SK-N-DZ (cell line): ENCODE measurements around the gene CEP85L. TPM values are rescaled to one million over a fixed set of nuclear protein-coding genes. Genes with fewer than 3 reads are reported as not detected.

ENCODE experiments used
- DNase-seq: peaks from one replicate; pipeline ENCODE4 v3.0.0-alpha.2; 2015; ENCODE audit warnings: low spot score
- polyA plus RNA-seq, 2 experiments: library from polyadenylated mRNA; depleted of rRNA; stranded (reverse); fragments of >200 nt; gene quantifications; 2 replicates each; pipeline ENCODE4 v1.2.3, GENCODE V29; 2014

CEP85L gene
- polyA plus RNA-seq (2014; cell fraction: cytosol; rRNA removed) = 3.3 and 4.9 TPM in 2 replicates
- 3.5 and 4.1 TPM in 2 replicates for polyA plus RNA-seq (2014; cell fraction: nucleus; rRNA removed)

DNA sequence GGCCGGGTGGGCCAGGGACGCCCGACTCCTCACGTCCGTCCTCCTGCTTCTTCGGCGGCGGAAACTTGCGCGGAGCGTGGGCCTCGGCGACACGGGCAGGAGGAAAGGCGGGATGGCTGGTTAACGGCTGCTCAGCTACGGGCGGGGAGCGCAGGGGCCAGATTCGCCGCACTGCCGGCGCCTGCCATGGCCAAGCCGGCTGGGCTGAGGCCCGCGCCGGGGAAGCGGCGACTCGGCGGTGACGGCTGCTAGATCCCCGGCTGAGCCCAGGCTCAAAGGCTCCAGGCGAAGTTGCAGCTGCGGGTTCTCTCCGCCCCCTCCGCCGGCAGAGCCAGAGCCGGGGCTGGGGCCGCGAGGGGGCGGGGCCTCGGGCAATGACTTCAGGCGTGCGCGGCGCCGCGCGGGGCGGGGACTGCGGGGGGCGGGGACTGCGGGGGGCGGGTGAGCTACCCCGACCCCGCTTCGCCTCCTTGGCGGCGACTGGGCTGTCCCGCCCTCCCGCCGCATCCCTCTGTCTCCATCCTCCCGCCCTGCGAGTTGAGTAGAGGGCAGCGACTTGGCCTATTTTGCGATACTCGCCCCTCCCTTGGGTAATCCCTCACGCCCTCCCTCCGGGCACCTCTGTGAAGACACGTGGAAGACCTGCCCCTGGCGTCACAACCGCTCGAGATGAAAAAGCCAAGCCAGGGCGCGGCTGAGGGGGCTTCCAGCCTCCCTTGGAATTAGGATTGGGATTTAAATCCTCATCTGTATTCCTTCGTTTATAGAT is at the start of gene CEP85L:
CEP85L (minus strand) TSS at position 310 of the 769 bp plus-strand sequence. CDS start 322 bp downstream, outside the sequence.
- peak; percentile 96 for DNase-seq

DNA sequence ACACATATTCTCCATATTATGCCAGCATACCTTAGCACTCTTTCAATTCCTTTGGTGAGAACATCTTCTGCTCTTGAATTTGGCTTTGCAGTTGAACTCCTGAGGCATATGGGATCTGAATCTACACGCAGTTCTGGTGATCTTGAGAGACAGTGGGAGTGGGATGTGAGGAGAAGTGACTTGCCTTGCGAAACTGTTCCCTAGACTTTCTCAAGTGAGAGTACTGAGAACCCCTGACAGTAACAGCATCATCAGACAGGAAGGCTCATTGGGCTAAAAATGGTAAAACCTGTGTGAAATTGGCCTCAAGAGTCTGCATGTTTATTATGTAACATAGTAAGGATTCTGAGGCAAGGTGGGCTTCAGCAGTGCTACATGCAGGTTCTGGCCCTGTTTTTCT is 49.1 kb upstream of the CEP85L start:
- DNase-seq = no peak

DNA sequence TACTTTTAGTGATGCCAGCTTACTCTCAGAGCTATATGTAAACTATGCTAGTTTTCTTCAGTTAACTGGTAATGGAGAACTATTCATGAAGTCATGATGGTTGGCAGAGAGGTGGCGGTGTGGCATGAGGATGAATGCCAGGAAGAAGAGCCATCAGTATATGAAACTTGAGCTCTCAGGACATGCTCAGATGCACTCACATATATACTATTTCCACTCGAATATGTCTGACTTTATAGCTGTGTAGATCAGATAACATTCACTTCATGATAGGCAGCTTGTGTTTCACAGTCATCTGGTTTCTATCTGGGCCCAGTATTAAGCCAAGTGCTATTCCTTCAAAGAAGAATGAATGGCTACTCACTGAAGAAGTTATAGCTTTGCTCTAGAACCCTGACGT is 46.2 kb upstream of the CEP85L start:
- peak; percentile 70 for DNase-seq

DNA sequence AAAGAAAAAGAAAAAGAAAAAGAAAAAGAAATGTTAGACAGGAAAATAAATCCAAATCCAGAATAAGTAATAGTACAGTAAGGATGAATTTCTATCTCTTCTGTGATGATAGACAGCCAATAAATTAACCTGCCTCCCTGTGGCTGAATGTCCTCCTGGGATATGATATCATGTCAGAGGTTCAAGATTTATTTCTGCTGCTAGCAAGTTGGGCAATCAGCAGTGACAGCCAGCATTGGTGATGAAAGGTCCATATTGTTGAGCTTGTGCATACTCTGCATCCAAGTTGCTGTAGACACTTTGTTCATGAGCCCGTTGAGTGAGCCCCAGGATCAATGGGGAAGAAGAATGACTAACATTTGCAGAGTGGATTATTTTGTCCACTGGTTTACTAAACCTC is 44.9 kb upstream of the CEP85L start:
- no peak for DNase-seq

DNA sequence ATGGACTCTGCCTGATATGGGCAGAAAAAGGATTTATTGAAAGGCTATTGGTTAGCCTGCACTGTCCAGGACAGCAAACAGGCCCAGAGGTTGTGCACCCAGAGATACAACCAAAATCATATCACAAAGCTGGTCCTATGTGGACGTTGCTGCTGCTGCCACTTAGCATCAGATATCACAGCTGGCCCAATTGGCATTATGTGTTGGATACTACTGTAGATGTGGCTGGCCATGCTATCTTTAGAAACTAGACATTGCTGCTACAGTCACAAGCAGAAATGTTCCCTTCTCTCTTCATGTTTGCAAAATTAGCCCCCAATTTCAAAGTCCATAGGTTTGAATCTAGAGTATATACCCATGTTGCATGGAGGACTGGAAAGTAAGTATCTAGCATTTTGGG is 42.2 kb upstream of the CEP85L start:
- no peak for DNase-seq

DNA sequence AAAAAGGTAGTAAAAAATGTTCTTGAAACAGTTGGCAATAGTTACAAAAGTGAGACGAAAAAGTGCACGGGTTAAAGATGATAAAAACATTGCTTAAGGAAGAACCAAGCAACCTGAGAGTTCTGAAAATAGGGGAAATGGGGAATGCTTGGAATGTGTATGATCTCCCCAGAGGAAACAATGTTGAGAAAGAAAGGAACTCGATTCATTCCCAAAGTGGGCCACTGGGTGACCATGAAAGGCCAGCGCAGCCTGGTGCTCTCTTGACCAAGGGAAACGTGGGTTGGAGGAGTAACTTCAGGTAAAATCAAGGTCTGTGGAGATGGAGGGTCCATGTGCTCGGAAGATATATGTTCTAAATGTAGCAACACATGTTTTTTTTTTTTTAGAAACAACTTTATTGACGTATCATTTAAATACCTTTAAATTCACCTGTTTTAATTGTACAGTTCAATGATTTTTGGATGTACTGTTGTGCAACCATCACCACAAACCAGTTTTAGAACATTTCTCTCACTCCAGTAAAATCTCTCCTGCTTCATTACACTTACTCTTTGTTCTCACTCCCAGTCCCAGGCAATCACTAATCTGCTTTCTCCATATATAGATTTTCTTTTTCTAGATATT is 34.5 kb upstream of the CEP85L start:
- DNase-seq = no peak

DNA sequence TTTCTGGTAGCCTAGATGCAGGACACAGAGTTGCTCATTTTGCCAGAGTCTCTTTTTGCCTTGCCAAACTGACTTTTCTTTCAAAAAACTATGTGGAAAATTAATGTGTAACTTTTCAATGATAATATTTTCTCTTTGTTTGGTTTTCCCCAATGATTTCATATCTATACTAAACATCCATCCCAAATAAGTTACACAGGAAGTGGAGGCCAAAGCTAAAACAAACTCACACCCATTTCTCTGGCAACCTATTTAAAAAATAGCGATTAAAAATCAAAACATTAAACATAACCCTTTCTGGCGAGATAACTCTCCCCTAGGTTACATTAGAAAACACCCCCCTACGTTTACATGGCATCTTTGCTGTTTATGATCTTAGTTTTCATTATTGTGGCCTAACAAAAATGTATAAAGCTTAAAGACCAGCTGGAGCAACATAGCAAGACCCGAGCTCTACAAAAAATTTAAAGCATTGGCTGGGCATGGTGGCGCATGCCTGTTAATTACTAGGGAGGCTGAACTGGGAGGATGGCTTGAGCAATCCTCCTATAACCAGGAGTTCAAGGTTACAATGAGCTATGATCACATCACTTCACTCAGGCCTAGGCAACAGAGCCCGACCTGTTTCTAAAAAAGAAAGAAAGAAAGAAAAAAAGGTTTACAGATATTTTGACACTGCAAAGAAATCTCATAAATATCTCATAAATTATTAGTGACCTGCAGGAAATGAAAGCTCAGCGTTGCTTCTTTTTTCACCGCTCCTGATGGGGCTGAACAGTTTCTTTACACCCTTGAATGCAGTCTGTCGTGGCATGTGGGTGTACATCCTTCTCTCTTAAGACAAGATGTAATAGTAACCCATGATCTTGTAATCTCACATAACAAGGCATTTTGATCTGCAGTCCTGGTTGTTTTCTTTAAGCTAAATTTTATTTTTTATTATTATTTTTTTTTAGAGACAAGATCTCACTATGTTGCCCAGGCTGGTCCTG is 32.8 kb upstream of the CEP85L start:
- no peak for DNase-seq

DNA sequence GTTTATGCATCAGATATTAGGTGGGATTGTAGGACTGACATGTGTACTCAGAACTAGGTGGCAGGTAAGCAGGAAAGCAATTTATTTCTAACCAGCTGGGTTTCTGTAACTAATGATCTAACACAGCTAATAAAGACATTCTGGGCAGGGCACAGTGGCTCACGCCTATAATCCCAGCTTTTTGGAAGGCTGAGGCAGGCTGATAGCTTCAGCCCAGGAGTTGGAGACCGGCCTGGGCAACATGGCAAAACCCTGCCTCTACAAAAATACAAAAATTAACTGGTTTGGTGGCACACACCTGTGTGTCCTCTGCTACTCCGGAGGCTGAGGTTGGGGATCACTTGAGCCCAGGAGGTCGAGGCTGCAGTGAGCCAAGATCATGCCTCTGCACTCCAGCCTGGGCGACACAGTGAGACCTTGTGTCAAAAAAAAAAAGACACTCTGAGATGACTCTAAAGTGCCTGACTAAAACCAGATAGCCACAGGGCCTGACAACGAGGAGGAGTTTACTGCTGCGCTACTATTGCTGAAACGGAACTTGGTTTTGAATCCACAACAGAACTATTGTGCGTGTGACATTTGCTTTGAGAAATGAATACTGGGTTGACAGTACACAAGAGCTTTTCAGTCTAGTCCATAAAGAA is 29.2 kb upstream of the CEP85L start:
- DNase-seq = no peak

DNA sequence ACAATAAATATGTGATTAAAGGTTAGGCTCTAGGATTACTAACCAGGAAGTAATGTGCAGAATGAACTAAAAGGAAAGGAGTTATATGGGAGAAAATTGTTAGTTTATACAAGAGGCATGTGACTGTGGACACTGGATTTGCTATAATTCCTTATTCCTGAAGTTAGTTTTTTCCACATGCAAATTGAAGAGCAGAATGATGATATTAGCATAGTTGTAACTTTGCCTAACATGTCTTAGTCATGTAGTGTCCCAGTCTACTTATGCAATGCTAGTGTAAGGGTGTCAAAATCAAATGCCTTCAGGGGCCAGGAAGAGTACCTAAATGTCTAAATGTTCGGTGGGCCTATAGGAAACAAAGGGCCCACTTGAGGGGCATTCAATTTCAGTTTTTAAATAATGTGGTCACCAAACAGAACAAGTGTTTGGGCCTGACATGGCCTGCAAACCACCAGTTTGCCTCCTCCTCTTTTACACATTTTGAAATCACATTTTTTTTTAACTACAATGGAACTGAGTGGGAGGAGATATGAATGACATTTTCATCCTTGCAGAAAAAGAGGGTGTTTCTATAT is 28.0 kb upstream of the CEP85L start:
- DNase-seq = no peak

DNA sequence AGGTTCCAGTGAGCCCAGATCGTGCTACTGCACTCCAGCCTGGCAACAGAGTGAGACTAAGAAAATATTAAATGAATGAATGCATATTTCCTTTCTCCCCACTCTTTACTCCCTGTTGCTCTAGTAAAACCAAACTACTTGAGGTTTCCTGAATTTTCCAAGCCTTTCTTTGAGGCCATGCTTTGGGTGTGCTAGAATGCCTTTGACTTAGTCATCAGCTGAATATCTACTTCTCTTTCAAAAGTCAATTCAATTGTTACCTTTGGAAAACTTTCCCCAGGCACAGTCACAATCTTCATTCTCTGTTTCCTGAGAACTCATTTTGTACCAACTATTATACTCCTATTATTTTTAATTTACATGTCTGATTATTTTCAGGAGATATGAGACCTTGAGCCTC is 27.5 kb upstream of the CEP85L start:
- DNase-seq = no peak

DNA sequence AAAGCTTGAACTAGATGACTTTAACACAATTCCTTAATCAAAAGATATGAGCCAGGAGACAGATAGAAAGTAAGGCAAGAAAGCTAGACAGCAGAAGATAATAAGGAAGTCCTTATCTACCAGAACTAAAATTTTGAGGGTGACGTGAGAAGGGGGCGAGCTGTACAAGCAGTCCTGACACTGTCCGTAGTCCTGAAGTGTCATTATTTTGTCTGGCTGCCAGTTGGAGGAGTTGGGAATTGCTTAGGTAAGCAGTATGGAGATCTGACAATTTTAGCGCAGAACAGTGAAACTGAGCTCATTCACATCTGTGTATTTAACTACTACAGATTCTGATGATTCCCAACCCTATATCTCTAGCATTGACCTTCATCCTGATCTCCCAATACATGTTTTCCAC is 25.8 kb upstream of the CEP85L start:
- DNase-seq = no peak

DNA sequence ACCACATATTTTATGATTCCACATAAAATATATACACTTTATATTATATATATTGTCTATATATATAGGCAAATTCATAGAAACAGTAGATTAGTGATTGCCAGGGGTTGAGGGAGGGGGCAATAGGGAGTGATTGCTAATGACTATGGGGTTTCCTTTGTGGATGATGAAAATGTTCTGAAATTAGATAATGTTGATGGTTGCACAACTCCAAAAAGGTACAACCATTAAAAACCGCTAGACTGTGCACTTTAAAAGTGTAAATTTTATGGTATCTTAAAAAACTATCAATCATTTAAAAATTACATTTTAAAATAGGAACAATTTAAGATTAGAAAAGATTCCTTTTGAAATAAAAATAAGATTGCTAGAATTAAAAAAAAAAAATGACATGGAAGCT is 23.8 kb upstream of the CEP85L start:
- no peak for DNase-seq

DNA sequence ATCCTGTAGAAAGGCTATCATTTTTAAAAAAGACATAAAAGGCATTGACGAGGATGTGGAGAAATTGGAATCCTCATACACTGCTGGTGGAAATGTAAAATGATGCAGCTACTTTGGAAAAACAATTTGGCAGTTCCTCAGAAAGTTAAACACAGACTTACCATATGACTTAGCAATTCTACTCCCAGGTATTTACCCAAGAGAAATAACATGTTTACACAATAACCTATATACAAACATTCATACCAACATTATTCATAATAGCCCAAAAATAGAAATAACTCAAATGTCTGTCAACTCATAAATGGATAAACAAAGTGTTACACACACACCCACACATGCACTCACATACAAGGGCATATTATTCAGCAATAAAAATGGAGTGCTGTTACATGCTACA is 23.4 kb upstream of the CEP85L start:
- no peak for DNase-seq

DNA sequence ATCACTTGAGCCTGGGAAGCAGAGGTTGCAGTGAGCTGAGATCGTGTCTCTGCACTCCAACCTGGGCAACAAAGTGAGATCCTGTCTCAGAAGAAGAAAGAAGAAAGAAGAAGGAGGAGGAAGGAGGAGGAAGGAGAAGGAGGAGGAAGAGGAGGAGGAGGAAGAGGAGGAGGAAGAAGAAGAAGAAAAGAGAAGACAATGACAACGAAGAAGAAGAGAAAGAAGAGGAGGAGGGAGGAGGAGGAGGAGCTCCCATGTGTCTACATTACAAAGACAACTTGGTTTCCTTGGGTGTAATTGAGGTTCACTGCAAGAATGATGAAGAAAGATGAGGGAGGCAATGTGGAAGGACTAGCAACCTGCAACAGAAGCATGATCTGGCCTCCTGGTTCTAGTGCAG is 21.3 kb upstream of the CEP85L start:
- no peak for DNase-seq

DNA sequence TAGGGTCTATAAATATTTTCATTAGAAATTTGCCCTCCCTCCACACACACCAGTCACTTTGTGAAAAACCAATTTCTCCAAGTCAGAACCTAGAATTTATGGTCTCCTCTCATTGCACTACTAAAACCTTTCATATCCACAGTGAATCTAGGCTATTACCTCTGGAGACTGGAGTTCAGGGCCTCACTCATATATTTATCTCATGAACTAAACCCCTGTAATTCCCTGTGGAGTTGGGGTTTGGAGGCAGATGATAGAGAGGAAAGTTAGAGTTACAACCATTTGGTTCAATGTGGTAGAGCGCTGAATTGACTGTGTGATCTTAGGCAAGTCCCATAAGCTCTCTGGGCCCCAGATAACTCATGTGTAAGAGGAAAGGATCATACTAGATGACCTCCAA is 18.2 kb upstream of the CEP85L start:
- no peak for DNase-seq

DNA sequence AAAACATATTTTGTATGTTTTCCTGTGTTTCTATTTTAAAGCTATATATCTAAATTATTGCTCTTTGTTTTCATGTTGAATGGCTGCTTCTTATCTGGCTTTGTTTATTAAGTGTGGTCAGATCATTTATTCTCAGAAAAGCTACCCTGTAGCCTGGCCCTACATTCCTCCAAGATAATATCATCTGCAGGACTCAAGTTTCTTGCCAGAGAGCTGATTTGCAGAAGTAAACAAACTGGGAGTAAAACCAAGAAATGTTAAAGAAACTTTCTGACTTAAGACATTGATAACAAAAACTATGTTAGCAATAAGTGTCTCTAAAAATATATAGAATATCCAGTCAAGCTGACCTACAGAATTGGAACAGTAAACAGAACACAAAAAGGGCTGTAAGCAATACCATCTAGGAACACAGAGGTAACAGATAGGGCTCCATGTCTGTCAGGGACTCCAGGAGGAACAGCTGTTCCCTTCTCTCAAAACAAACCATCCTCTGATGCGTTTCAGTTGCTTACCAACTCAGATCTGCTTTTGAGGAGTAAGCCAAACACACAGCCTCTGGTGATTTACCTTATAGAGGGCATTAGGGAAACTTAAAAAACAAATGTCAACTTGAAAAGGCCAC is 17.5 kb upstream of the CEP85L start:
- peak; percentile 25 for DNase-seq

DNA sequence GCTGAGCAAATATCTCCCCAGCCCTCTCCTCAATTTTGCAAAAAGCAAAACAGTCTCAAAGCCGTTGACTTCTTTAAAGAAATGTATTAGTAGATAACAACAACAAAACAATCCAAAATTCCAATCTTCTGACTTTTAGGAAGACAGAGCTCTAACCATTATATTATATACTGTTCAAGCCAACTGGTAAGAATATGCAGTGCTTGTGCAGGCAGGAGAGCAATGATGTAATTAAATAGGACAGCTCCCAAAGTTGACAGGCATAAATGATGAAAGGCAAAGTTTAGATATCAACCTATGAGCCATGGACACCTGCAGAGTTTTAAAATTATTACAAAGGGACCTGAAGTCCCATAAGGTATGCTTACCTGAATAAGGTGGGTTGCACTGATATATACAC is 16.6 kb upstream of the CEP85L start:
- no peak for DNase-seq

DNA sequence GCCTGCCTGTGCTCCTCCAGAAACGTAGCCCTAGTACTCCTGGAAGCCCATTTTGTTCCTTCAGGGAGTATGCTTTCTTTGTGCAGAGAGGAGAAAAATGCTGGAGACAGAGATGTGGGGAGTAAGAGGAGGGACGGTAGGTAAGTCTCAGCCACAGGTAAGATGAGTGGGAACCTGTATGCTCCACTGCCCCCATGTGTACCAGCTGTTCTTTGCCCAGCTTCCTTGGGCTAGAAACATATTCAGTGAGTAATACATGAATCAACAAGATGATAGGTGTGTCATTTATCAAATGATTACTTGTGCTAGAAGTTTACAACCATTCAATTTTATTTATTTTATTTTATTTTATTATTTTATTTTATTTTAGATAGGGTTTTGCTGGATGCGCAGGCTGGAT is 13.6 kb upstream of the CEP85L start:
- DNase-seq = no peak

DNA sequence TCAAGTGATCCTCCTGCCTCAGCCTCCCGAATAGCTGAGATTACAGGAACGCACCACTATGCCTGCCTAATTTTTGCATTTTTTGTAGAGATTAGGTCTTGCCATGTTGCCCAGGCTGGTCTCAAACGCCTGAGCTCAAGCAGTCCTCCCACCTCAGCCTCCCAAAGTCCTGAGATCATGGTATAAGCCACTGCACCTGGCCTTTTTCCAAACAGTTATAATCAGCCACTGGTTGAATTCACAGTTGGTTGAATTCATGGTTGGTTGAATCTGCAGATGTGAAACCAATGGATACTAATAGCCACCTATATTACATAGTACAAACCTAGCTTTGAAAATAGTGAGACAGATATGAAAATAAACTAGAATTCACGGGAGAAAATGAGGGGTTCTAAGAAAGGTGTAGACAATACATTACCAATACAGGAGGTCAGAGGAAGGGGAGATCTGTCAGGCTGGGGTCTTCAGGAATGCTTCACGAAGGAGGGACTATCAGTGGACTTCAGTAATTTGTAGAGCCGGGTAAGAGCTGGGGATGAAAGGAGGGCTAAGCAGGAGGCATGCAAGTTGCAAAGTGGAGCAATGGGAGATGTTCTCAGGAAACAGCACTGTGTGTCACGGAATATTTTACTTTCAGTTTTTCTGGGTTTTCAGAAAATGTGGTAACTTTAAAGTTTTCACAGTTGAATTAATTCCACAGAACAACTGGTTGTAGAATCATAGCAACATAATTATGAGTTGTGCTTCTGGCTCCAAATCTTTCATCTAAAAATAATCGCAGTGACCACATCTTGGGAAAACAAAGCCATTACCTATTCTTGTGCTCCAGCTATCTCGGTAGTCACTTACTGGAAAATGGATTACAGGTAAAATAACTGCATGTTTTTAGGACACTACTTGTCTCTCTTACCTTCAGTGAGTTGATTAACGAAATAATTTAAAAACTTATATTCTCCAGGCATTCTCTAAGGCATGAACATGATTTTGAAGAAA is 12.9 kb upstream of the CEP85L start:
- no peak for DNase-seq
